ENCODE results near the gene TNIP3. TPM values are rescaled to one million over a fixed set of nuclear protein-coding genes. Genes with fewer than 3 reads are reported as not detected.
A peak's percentile ranks its signal among the peaks of the same experiment; 100 is the strongest.

The TNIP3 gene
- total RNA-seq, 2 donors from 2014 or later, result not detected

GRCh38 chr4:121168446-121169281 lies 4.5 kb upstream of the TNIP3 start:
- intact Hi-C loops (cut with DNase I), result no loop called here
- Histone ChIP-seq H3K36me3 (replicated peaks in 1 of 2; ENCODE audit: insufficient read depth in 1 of 2, low read depth in 2 of 2) (no peaks in the 10 kb centered on the region), H3K4me1 (no peaks in the 10 kb centered on the region), H3K4me3 (no peak overlapping the region), H3K27me3 (no peaks in the 10 kb centered on the region), H3K27ac (no peak overlapping the region), H3K9me3 (no peaks in the 10 kb centered on the region)
- ATAC-seq (no peak), DNase-seq (peak in 1 of 4 donors; percentile 20)
- 65 to 70% methylated on average over 6 of the region's 6 CpGs for WGBS, 2 donors
- TF ChIP-seq POLR2A (IDR thresholded peaks at IDR 0.05), result no peak
- TF ChIP-seq CTCF (IDR thresholded peaks at IDR 0.05), result no peak

- H3K9me3 ChIP-seq, result no peaks in the 10 kb centered on the region
- H3K36me3 ChIP-seq (replicated peaks in 1 of 2; ENCODE audit: insufficient read depth in 1 of 2, low read depth in 2 of 2), result no peaks in the 10 kb centered on the region
- no peak for ATAC-seq
- no peaks in the 10 kb centered on the region for H3K4me1 ChIP-seq
- H3K27me3 ChIP-seq, result no peaks in the 10 kb centered on the region
- no peak overlapping the region for H3K4me3 ChIP-seq
- TF ChIP-seq POLR2A (IDR thresholded peaks at IDR 0.05), result no peak
- no peak for TF ChIP-seq CTCF (IDR thresholded peaks at IDR 0.05)
- no peak overlapping the region for H3K27ac ChIP-seq
- intact Hi-C loops (cut with DNase I), result no loop called here
- DNase-seq, result no peak
These were observed 2.9 kb upstream of the TNIP3 start for GRCh38 chr4:121166976-121167375.

GRCh38 chr4:121165206-121165605 lies 1.1 kb upstream of the TNIP3 start:
- intact Hi-C loops (cut with DNase I), result no loop called here
- no peaks in the 10 kb centered on the region for H3K9me3 ChIP-seq
- no peaks in the 10 kb centered on the region for H3K4me1 ChIP-seq
- no peaks in the 10 kb centered on the region for H3K27me3 ChIP-seq
- no peak for TF ChIP-seq CTCF (IDR thresholded peaks at IDR 0.05)
- no peak for TF ChIP-seq POLR2A (IDR thresholded peaks at IDR 0.05)
- H3K4me3 ChIP-seq, result no peak overlapping the region
- ATAC-seq, result no peak
- no peaks in the 10 kb centered on the region for H3K36me3 ChIP-seq (replicated peaks in 1 of 2; ENCODE audit: insufficient read depth in 1 of 2, low read depth in 2 of 2)
- 74 to 78% methylated on average over 4 of the region's 4 CpGs for WGBS, 2 donors
- no peak for DNase-seq
- H3K27ac ChIP-seq, result no peak overlapping the region

GRCh38 chr4:121156822-121157769 lies 7.0 kb downstream of the TNIP3 start:
- no peak for TF ChIP-seq POLR2A (IDR thresholded peaks at IDR 0.05)
- no peak for TF ChIP-seq CTCF (IDR thresholded peaks at IDR 0.05)
- Histone ChIP-seq H3K27ac (no peak overlapping the region), H3K27me3 (peaks cover 0 to 10% of the 10 kb centered on the region in 2 donors), H3K4me1 (peaks cover 8% of the 10 kb centered on the region), H3K4me3 (no peak overlapping the region), H3K9me3 (no peaks in the 10 kb centered on the region), H3K36me3 (replicated peaks in 1 of 2; ENCODE audit: insufficient read depth in 1 of 2, low read depth in 2 of 2) (no peaks in the 10 kb centered on the region)
- intact Hi-C loops (cut with DNase I), result no loop called here
- ATAC-seq (peak; percentile 62), DNase-seq (peak in 3 of 4 donors; percentile 15 to 30 (median 29))
- WGBS, 2 donors, result 1 to 2% methylated on average over 28 to 32 of the region's 32 CpGs
